22Rv1 (cell line): ENCODE measurements around the gene ANXA4.

ENCODE experiments used
- CTCF ChIP-seq: fragments of 450-650 bp; IDR thresholded peaks from 2 replicates; pipeline ENCODE4 v1.5.1; 2017; ENCODE audit warnings: mild to moderate bottlenecking
- ZFX ChIP-seq: fragments of 450-650 bp; IDR thresholded peaks from 2 replicates; pipeline ENCODE4 v1.6.1; 2017; ENCODE audit warnings: antibody characterized with exemption, borderline replicate concordance

GRCh38 chr2:69776886-69777785, 35.2 kb downstream of the ANXA4 start:
- TF ChIP-seq CTCF: no peak
- TF ChIP-seq ZFX: no peak
